Colonic mucosa (tissue), 4 donors: ENCODE measurements around the gene CENPK. TPM values are rescaled to one million over a fixed set of nuclear protein-coding genes. Genes with fewer than 3 reads are reported as not detected.

Experiments used
- DNase-seq: peaks from one replicate; pipeline ENCODE4 v3.0.0-alpha.2; 2020
- H3K27ac ChIP-seq: fragments of 200-600 bp; one replicate; pipeline ENCODE4 v1.8.0; 2021
- H3K27me3 ChIP-seq: fragments of 200-600 bp; one replicate; pipeline ENCODE4 v1.8.0; 2021
- H3K36me3 ChIP-seq: fragments of 200-600 bp; one replicate; pipeline ENCODE4 v1.8.0; 2021
- H3K4me1 ChIP-seq: fragments of 200-600 bp; one replicate; pipeline ENCODE4 v1.8.0; 2021; ENCODE audit warnings: mild to moderate bottlenecking
- H3K4me3 ChIP-seq: fragments of 200-600 bp; one replicate; pipeline ENCODE4 v1.8.0; 2021
- H3K9ac ChIP-seq, 2 donors: one replicate each; pipeline ENCODE4 v1.7.0; 2013; ENCODE audit warnings: control low read depth in 2 of 2, low read depth in 2 of 2, low read length in 2 of 2
- H3K9me3 ChIP-seq: fragments of 200-600 bp; one replicate; pipeline ENCODE4 v1.8.0; 2021
- intact Hi-C: fragments of 100-400 bp; cut with DNase I; formaldehyde crosslinking; loops from one replicate; pipeline ENCODE4 v1.14.1; 2022
- total RNA-seq, 2 donors: library from RNA; stranded (reverse); fragmentation: NEBNext Ultra II Directional in 1 of 2; extraction: Animal tissue kit (Norgen Biotek cat#: 25700) in 1 of 2; gene quantifications; one replicate each; pipeline ENCODE4 v1.2.1, GENCODE V29; 2021
- TF ChIP-seq, protein P1 (sequence below): fragments of 200-600 bp; IDR thresholded peaks from one replicate; pipeline ENCODE4 v1.8.0; 2022; ENCODE audit warnings: antibody characterized with exemption, mild to moderate bottlenecking
- donor health status: healthy.
- donor health status: DM: no; HTN: no; CAD: no.
- donor health status: DM: no; HTN: no; CAD: no.

Gene CENPK
- total RNA-seq, 2 donors from 2014 or later, result 10.4 to 31.4 TPM

GRCh38 chr5:65539827-65540226, 23.1 kb downstream of the CENPK start:
- Histone ChIP-seq H3K9ac (no peak overlapping the region), H3K27ac (no peak overlapping the region), H3K36me3 (no peaks in the 10 kb centered on the region), H3K4me1 (no peaks in the 10 kb centered on the region), H3K4me3 (no peak overlapping the region), H3K27me3 (no peaks in the 10 kb centered on the region), H3K9me3 (no peaks in the 10 kb centered on the region)
- no peak for DNase-seq
- intact Hi-C loops, result no loop called here
- TF ChIP-seq, protein P1, sequence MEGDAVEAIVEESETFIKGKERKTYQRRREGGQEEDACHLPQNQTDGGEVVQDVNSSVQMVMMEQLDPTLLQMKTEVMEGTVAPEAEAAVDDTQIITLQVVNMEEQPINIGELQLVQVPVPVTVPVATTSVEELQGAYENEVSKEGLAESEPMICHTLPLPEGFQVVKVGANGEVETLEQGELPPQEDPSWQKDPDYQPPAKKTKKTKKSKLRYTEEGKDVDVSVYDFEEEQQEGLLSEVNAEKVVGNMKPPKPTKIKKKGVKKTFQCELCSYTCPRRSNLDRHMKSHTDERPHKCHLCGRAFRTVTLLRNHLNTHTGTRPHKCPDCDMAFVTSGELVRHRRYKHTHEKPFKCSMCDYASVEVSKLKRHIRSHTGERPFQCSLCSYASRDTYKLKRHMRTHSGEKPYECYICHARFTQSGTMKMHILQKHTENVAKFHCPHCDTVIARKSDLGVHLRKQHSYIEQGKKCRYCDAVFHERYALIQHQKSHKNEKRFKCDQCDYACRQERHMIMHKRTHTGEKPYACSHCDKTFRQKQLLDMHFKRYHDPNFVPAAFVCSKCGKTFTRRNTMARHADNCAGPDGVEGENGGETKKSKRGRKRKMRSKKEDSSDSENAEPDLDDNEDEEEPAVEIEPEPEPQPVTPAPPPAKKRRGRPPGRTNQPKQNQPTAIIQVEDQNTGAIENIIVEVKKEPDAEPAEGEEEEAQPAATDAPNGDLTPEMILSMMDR, result no peak

DNA sequence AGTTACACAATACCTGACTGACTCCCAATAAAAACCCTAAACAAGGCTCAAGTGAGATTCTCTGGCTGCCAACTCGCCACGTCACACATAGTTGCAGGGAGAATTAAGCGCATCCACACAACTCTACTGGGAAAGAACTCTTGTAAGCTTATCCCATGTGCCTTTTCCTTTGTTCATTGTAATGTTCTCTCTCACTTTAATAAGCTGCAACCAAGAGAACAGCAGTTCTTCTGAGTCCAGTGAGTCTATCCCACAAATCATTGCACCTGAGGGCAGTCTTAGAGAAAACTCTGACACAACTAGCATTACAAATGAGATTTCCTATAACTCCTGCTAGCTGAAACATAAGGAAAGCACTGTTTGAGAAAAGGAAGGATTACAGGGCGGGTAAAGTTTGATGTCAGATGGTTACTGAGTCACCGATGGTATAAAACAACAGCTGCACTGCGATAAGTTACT, 27.4 kb downstream of the CENPK start:
- H3K27me3 ChIP-seq, result no peaks in the 10 kb centered on the region
- H3K4me3 ChIP-seq, result no peak overlapping the region
- H3K9ac ChIP-seq, result no peak overlapping the region
- peak; percentile 31 for DNase-seq
- no peaks in the 10 kb centered on the region for H3K36me3 ChIP-seq
- H3K9me3 ChIP-seq, result no peaks in the 10 kb centered on the region
- intact Hi-C loops, result no loop called here
- H3K4me1 ChIP-seq, result no peaks in the 10 kb centered on the region
- TF ChIP-seq, protein P1, result no peak
- peak overlapping the region; percentile 18 for H3K27ac ChIP-seq

- no peak overlapping the region for H3K9ac ChIP-seq
- no peaks in the 10 kb centered on the region for H3K9me3 ChIP-seq
- H3K4me3 ChIP-seq, result no peak overlapping the region
- H3K4me1 ChIP-seq, result no peaks in the 10 kb centered on the region
- H3K36me3 ChIP-seq, result no peaks in the 10 kb centered on the region
- no peaks in the 10 kb centered on the region for H3K27me3 ChIP-seq
- no peak for DNase-seq
- intact Hi-C loops, result no loop called here
- TF ChIP-seq, protein P1, result no peak
- H3K27ac ChIP-seq, result no peak overlapping the region
Measured at GRCh38 chr5:65530904-65531303, 32.1 kb downstream of the CENPK start.

DNA sequence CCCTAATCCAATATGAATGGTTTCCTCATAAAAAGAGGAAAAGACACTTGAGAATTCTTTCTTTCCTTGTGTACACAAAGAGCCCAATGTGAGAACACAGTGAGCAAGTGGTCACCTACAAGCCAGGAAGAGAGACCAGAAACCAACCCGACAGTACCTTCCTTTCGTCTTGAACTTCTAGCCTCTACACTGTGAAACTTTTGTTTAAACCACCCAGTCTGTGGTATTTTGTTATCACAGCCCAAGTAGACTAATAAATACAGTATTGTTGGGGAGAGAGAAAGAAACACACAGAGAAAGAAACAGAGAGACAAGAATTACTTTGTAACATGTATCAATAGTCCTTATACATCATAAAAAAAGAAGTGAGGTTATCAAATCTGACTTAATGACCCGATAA, 37.2 kb downstream of the CENPK start:
- TF ChIP-seq, protein P1, result no peak
- Histone ChIP-seq H3K27me3 (no peaks in the 10 kb centered on the region), H3K4me3 (no peak overlapping the region), H3K4me1 (no peaks in the 10 kb centered on the region), H3K27ac (no peak overlapping the region), H3K9ac (no peak overlapping the region), H3K36me3 (no peaks in the 10 kb centered on the region), H3K9me3 (no peaks in the 10 kb centered on the region)
- DNase-seq, result no peak
- intact Hi-C loops, result no loop called here

- no peak overlapping the region for H3K4me3 ChIP-seq
- TF ChIP-seq, protein P1, result no peak
Measured at GRCh38 chr5:65512170-65512937, 50.6 kb downstream of the CENPK start.

More at GRCh38 chr5:65512170-65512937, 50.6 kb downstream of the CENPK start:
- intact Hi-C loops, result no loop called here
- Histone ChIP-seq H3K9ac (no peak overlapping the region), H3K27ac (no peak overlapping the region), H3K36me3 (no peaks in the 10 kb centered on the region), H3K9me3 (no peaks in the 10 kb centered on the region), H3K4me1 (no peaks in the 10 kb centered on the region), H3K27me3 (no peaks in the 10 kb centered on the region)
- no peak for DNase-seq
